ENCODE data around the gene CSRNP3.

CSRNP3 gene

GRCh38 chr2:165666605-165667004, 197.1 kb downstream of the CSRNP3 start:
- no peaks in the 10 kb centered on the region for H3K36me3 ChIP-seq (ENCODE audit: insufficient read depth, low read length)
- H3K4me1 ChIP-seq (ENCODE audit: insufficient read depth, low read length), result no peaks in the 10 kb centered on the region
- H3K27me3 ChIP-seq (ENCODE audit: control insufficient read depth in 1 of 2, insufficient read depth in 2 of 2, low read length in 2 of 2), result no peaks in the 10 kb centered on the region
- H3K4me3 ChIP-seq (ENCODE audit: low read depth in 1 of 2, low read length in 2 of 2), result no peak overlapping the region
- no peak overlapping the region for H3K9ac ChIP-seq (ENCODE audit: low read length)
- no peak overlapping the region for H3K27ac ChIP-seq (ENCODE audit: low read depth, low read length)
- no peaks in the 10 kb centered on the region for H3K9me3 ChIP-seq (ENCODE audit: low read length)

- no peaks in the 10 kb centered on the region for H3K9me3 ChIP-seq (ENCODE audit: low read length)
These were observed 197.9 kb downstream of the CSRNP3 start for GRCh38 chr2:165667375-165667774.

GRCh38 chr2:165674780-165675179, 205.3 kb downstream of the CSRNP3 start:
- Histone ChIP-seq H3K27ac (ENCODE audit: low read depth, low read length) (no peak overlapping the region), H3K9me3 (ENCODE audit: low read length) (no peaks in the 10 kb centered on the region), H3K4me1 (ENCODE audit: insufficient read depth, low read length) (no peaks in the 10 kb centered on the region), H3K27me3 (ENCODE audit: control insufficient read depth in 1 of 2, insufficient read depth in 2 of 2, low read length in 2 of 2) (no peaks in the 10 kb centered on the region), H3K9ac (ENCODE audit: low read length) (no peak overlapping the region), H3K4me3 (ENCODE audit: low read depth in 1 of 2, low read length in 2 of 2) (no peak overlapping the region), H3K36me3 (ENCODE audit: insufficient read depth, low read length) (peaks cover 19% of the 10 kb centered on the region)

More at GRCh38 chr2:165667375-165667774, 197.9 kb downstream of the CSRNP3 start:
- no peak overlapping the region for H3K27ac ChIP-seq (ENCODE audit: low read depth, low read length)
- H3K9ac ChIP-seq (ENCODE audit: low read length), result no peak overlapping the region
- no peaks in the 10 kb centered on the region for H3K27me3 ChIP-seq (ENCODE audit: control insufficient read depth in 1 of 2, insufficient read depth in 2 of 2, low read length in 2 of 2)
- no peak overlapping the region for H3K4me3 ChIP-seq (ENCODE audit: low read depth in 1 of 2, low read length in 2 of 2)
- no peaks in the 10 kb centered on the region for H3K36me3 ChIP-seq (ENCODE audit: insufficient read depth, low read length)
- H3K4me1 ChIP-seq (ENCODE audit: insufficient read depth, low read length), result no peaks in the 10 kb centered on the region

GRCh38 chr2:165675551-165675968, 206.1 kb downstream of the CSRNP3 start:
- Histone ChIP-seq H3K4me3 (ENCODE audit: low read depth in 1 of 2, low read length in 2 of 2) (no peak overlapping the region), H3K9ac (ENCODE audit: low read length) (no peak overlapping the region), H3K4me1 (ENCODE audit: insufficient read depth, low read length) (no peaks in the 10 kb centered on the region), H3K27me3 (ENCODE audit: control insufficient read depth in 1 of 2, insufficient read depth in 2 of 2, low read length in 2 of 2) (no peaks in the 10 kb centered on the region), H3K36me3 (ENCODE audit: insufficient read depth, low read length) (peaks cover 19% of the 10 kb centered on the region), H3K9me3 (ENCODE audit: low read length) (no peaks in the 10 kb centered on the region), H3K27ac (ENCODE audit: low read depth, low read length) (no peak overlapping the region)

- Histone ChIP-seq H3K4me3 (ENCODE audit: low read depth in 1 of 2, low read length in 2 of 2) (no peak overlapping the region), H3K9me3 (ENCODE audit: low read length) (no peaks in the 10 kb centered on the region), H3K27ac (ENCODE audit: low read depth, low read length) (no peak overlapping the region), H3K36me3 (ENCODE audit: insufficient read depth, low read length) (peaks cover 19% of the 10 kb centered on the region), H3K27me3 (ENCODE audit: control insufficient read depth in 1 of 2, insufficient read depth in 2 of 2, low read length in 2 of 2) (no peaks in the 10 kb centered on the region), H3K4me1 (ENCODE audit: insufficient read depth, low read length) (no peaks in the 10 kb centered on the region), H3K9ac (ENCODE audit: low read length) (no peak overlapping the region)
These were observed 209.4 kb downstream of the CSRNP3 start for GRCh38 chr2:165678882-165679281.

GRCh38 chr2:165679621-165680020, 210.1 kb downstream of the CSRNP3 start:
- Histone ChIP-seq H3K27me3 (ENCODE audit: control insufficient read depth in 1 of 2, insufficient read depth in 2 of 2, low read length in 2 of 2) (no peaks in the 10 kb centered on the region), H3K27ac (ENCODE audit: low read depth, low read length) (no peak overlapping the region), H3K9ac (ENCODE audit: low read length) (no peak overlapping the region), H3K36me3 (ENCODE audit: insufficient read depth, low read length) (peaks cover 19% of the 10 kb centered on the region), H3K4me3 (ENCODE audit: low read depth in 1 of 2, low read length in 2 of 2) (no peak overlapping the region), H3K9me3 (ENCODE audit: low read length) (no peaks in the 10 kb centered on the region), H3K4me1 (ENCODE audit: insufficient read depth, low read length) (no peaks in the 10 kb centered on the region)

- H3K27ac ChIP-seq (ENCODE audit: low read depth, low read length), result no peak overlapping the region
- no peaks in the 10 kb centered on the region for H3K4me1 ChIP-seq (ENCODE audit: insufficient read depth, low read length)
- H3K9ac ChIP-seq (ENCODE audit: low read length), result no peak overlapping the region
- H3K36me3 ChIP-seq (ENCODE audit: insufficient read depth, low read length), result peaks cover 13% of the 10 kb centered on the region
- no peaks in the 10 kb centered on the region for H3K9me3 ChIP-seq (ENCODE audit: low read length)
- H3K27me3 ChIP-seq (ENCODE audit: control insufficient read depth in 1 of 2, insufficient read depth in 2 of 2, low read length in 2 of 2), result no peaks in the 10 kb centered on the region
- H3K4me3 ChIP-seq (ENCODE audit: low read depth in 1 of 2, low read length in 2 of 2), result no peak overlapping the region
These were observed 212.3 kb downstream of the CSRNP3 start for GRCh38 chr2:165681841-165682240.

GRCh38 chr2:165682546-165682945, 213.0 kb downstream of the CSRNP3 start:
- no peak overlapping the region for H3K27ac ChIP-seq (ENCODE audit: low read depth, low read length)
- H3K27me3 ChIP-seq (ENCODE audit: control insufficient read depth in 1 of 2, insufficient read depth in 2 of 2, low read length in 2 of 2), result no peaks in the 10 kb centered on the region
- no peaks in the 10 kb centered on the region for H3K4me1 ChIP-seq (ENCODE audit: insufficient read depth, low read length)
- H3K9ac ChIP-seq (ENCODE audit: low read length), result no peak overlapping the region
- H3K4me3 ChIP-seq (ENCODE audit: low read depth in 1 of 2, low read length in 2 of 2), result no peak overlapping the region
- peaks cover 6% of the 10 kb centered on the region for H3K36me3 ChIP-seq (ENCODE audit: insufficient read depth, low read length)
- H3K9me3 ChIP-seq (ENCODE audit: low read length), result no peaks in the 10 kb centered on the region

GRCh38 chr2:165686800-165687199, 217.3 kb downstream of the CSRNP3 start:
- Histone ChIP-seq H3K36me3 (ENCODE audit: insufficient read depth, low read length) (no peaks in the 10 kb centered on the region), H3K27me3 (ENCODE audit: control insufficient read depth in 1 of 2, insufficient read depth in 2 of 2, low read length in 2 of 2) (no peaks in the 10 kb centered on the region), H3K4me3 (ENCODE audit: low read depth in 1 of 2, low read length in 2 of 2) (no peak overlapping the region), H3K4me1 (ENCODE audit: insufficient read depth, low read length) (no peaks in the 10 kb centered on the region), H3K9me3 (ENCODE audit: low read length) (no peaks in the 10 kb centered on the region), H3K27ac (ENCODE audit: low read depth, low read length) (no peak overlapping the region), H3K9ac (ENCODE audit: low read length) (no peak overlapping the region)

- Histone ChIP-seq H3K27me3 (ENCODE audit: control insufficient read depth in 1 of 2, insufficient read depth in 2 of 2, low read length in 2 of 2) (no peaks in the 10 kb centered on the region), H3K36me3 (ENCODE audit: insufficient read depth, low read length) (no peaks in the 10 kb centered on the region), H3K9ac (ENCODE audit: low read length) (no peak overlapping the region), H3K27ac (ENCODE audit: low read depth, low read length) (no peak overlapping the region), H3K4me3 (ENCODE audit: low read depth in 1 of 2, low read length in 2 of 2) (no peak overlapping the region), H3K4me1 (ENCODE audit: insufficient read depth, low read length) (no peaks in the 10 kb centered on the region), H3K9me3 (ENCODE audit: low read length) (no peaks in the 10 kb centered on the region)
These were observed 218.0 kb downstream of the CSRNP3 start for GRCh38 chr2:165687426-165688002.

- Histone ChIP-seq H3K27ac (ENCODE audit: low read depth, low read length) (no peak overlapping the region), H3K36me3 (ENCODE audit: insufficient read depth, low read length) (no peaks in the 10 kb centered on the region), H3K27me3 (ENCODE audit: control insufficient read depth in 1 of 2, insufficient read depth in 2 of 2, low read length in 2 of 2) (no peaks in the 10 kb centered on the region), H3K4me1 (ENCODE audit: insufficient read depth, low read length) (no peaks in the 10 kb centered on the region), H3K9me3 (ENCODE audit: low read length) (no peaks in the 10 kb centered on the region), H3K4me3 (ENCODE audit: low read depth in 1 of 2, low read length in 2 of 2) (no peak overlapping the region), H3K9ac (ENCODE audit: low read length) (no peak overlapping the region)
These were observed 222.1 kb downstream of the CSRNP3 start for GRCh38 chr2:165691615-165692014.

GRCh38 chr2:165692906-165693305, 223.4 kb downstream of the CSRNP3 start:
- Histone ChIP-seq H3K27ac (ENCODE audit: low read depth, low read length) (no peak overlapping the region), H3K36me3 (ENCODE audit: insufficient read depth, low read length) (no peaks in the 10 kb centered on the region), H3K27me3 (ENCODE audit: control insufficient read depth in 1 of 2, insufficient read depth in 2 of 2, low read length in 2 of 2) (no peaks in the 10 kb centered on the region), H3K9me3 (ENCODE audit: low read length) (no peaks in the 10 kb centered on the region), H3K4me3 (ENCODE audit: low read depth in 1 of 2, low read length in 2 of 2) (no peak overlapping the region), H3K4me1 (ENCODE audit: insufficient read depth, low read length) (no peaks in the 10 kb centered on the region), H3K9ac (ENCODE audit: low read length) (no peak overlapping the region)
